GM19438 (cell line): ENCODE data around the gene ZNF597.
A peak's percentile ranks its signal among the peaks of the same experiment; 100 is the strongest.

Source experiments
- ATAC-seq: cut with Tn5 transposase; IDR thresholded peaks from one replicate; pipeline ENCODE4 v1.9.1; 2021; ENCODE audit warnings: low read depth; ENCODE audit not compliant: unreplicated experiment

Gene ZNF597

GRCh38 chr16:3457434-3458252, 14.3 kb upstream of the ZNF597 start:
- peak; percentile 68 for ATAC-seq

- ATAC-seq, result no peak
These were observed 11.4 kb upstream of the ZNF597 start for GRCh38 chr16:3454631-3455147.

- no peak for ATAC-seq
These were observed 10.8 kb upstream of the ZNF597 start for GRCh38 chr16:3454093-3454492.

GRCh38 chr16:3444032-3444388, 706 bp upstream of the ZNF597 start:
- ATAC-seq, result no peak

DNA sequence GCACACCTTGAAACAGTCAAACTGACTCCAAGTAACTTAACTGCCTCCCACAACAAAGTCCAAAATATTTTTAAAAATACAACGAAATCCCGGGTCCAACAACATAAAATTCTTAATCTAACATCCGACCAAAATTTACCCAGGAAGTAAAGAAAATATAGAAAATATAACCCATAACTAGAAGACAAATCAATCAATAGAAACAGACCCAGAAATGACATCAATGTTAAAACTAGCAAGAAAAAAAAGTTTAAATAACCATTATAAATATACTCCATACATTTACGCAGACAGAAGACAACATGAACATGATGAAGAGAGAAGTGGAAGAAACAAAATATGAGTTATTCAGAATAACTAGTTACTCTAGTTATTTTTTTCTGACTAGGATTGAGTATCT, 3.7 kb downstream of the ZNF597 start:
- no peak for ATAC-seq

- no peak for ATAC-seq
These were observed 8.9 kb downstream of the ZNF597 start for GRCh38 chr16:3434373-3434772.

DNA sequence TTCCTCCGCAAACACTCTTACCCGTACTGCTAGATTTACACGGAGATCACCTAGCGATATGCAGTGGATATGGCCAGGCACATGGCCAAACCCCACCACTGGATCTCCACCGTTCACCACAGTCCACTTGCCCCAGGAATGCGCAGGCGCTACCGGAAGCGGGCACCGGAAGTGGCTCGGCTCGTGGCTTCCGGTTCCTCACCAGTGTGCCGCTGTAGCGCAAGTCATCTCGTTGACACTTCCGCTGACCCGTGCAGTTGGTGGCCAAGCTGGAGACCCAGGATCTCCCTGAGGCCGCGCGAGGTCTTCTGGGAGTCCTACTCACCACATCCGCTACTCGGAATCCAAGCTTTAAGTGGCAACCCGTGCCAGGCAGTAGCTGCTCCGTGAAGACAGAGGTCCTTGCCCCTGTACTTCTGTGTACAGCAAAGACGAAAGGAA, 11.5 kb downstream of the ZNF597 start:
- no peak for ATAC-seq

DNA sequence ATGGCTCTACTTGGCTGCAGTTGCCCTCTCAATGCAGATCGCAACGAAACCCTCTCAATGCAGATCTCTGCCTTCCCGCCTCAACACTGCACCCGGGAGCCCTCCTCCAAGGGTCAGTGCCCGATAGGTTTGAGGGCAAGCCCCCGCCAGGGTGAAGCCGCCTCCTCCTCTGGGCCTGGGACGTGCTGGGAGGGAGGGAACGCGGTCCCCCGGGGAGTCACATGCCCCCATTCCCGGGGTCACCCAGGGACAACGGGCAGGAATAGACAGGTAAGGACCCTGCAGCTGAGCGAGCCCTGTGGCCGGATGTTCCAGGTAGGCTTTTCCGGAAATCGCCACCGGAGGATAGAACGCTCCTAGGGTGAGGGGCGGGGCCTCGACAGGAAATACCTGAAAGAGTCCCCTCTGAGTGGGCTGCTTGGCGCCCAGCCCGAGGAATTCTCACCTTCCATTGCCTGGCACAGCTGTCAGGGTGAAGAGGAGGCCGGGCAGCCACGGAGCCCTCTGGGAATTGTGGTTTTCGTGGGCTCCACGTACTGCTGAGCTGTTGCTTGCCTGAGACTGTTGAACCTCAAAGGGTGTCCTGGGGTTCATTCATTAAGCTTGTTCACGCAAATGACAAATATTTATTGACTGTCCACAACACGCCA, 29.4 kb downstream of the ZNF597 start:
- ATAC-seq, result no peak

DNA sequence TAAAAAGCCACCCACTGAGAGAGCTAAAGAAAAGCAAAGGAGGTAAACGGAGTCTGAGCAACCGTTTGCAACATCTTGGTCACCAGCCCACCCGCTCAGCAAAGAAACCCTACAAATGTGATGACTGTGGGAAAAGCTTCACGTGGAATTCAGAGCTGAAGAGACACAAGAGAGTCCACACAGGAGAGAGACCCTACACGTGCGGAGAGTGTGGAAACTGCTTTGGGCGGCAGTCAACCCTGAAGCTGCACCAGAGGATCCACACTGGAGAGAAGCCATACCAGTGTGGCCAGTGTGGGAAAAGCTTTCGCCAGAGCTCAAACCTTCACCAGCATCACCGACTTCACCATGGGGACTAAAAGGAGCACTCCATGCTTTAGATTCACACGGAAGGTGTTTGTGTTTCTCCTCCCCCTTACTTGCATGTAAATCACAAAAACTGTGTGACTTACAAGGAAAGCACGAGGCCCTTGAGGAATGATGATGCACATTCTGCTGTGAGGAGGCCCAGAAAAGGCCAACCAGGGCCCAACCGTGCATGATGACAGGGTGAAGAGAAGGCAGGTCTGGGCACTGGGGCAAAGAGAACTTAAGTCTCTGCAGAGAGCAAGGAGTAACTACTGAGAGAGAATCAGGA, 34.6 kb downstream of the ZNF597 start:
- no peak for ATAC-seq

GRCh38 chr16:3401719-3402397, 41.4 kb downstream of the ZNF597 start:
- no peak for ATAC-seq

GRCh38 chr16:3400779-3401688, 42.3 kb downstream of the ZNF597 start, which contains the start of the genes ZNF174 and ZSCAN32:
TSS of gene ZNF174 (plus strand) at chr16:3401215. CDS start at chr16:3402005, 790 bp downstream.
TSS of gene ZSCAN32 (minus strand) at chr16:3401004. CDS start at chr16:3397557, 3,447 bp downstream.
- peak; percentile 98 for ATAC-seq

GRCh38 chr16:3400446-3400778, 42.9 kb downstream of the ZNF597 start:
- peak; percentile 27 for ATAC-seq

DNA sequence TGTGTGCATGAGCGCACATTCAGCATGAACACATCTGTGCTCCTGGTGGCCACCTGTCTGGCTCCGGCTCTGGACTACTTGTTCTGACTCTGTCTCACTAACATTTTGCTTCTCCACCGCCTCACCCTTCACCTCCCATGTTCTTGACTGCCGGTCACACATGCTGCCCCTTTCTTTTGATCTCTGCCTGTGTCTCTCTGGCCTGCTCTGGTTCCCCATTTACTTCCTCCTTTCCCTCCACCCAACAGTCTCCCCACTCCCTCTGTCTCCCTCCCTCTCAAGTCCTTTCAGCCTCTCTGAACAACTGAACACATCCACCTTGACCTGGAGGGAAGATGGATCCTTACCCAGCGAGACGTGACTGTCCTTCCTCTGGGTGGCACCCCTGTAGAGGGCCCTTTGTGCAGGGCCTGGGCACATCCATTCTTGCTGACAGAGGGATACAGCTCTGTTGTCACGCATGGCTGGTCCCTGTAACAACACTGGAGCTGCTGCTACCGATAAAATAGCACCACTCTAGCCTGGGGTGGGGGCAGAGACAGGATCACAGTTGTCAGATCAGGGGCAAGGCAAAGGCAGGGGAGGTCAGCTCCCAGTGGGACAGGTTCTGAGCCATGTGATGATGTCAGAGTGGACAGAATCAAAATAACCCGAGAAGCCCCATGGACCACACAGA, 53.5 kb downstream of the ZNF597 start:
- no peak for ATAC-seq

DNA sequence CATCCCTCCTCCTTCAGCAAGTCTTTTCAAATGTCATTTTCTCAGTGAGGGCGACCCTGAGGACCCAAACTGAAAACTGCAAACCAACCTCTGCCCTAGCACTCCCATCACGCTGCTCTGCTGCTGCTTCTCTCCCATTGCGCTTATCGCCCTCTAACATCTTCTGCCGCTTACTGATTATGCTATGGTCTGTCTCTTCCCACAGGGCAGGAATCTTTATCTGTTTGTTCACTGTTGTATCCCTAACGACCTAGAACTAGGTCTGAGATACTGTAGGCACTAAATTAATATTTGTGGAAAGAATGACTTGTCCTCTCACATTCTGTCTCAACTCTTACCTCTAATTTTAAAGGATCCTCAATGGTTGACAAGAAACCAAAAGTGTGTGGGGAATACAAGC, 55.0 kb downstream of the ZNF597 start:
- ATAC-seq, result no peak

DNA sequence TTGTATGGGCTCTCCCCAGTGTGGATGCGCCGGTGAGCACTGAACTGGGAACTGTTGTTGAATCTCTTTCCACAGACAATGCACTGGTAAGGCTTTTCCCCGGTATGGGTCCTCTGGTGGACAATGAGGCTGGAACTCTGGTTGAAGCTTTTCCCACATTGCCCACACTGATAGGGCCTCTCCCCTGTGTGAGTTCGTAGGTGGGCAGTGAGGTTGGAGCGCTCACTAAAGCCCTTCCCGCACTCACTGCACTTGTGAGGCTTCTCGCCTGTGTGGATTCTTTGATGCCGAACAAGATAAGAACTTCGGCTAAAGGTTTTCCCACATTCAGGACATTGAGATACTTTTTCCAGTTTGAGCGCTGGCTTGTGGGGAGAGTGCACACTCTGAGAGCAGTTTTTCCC, 60.3 kb downstream of the ZNF597 start:
- ATAC-seq, result no peak
